Measurements from ENCODE around the gene MRPL1. TPM values are rescaled to one million over a fixed set of nuclear protein-coding genes. Genes with fewer than 3 reads are reported as not detected.

Gene MRPL1
- total and polyA plus RNA-seq, 3 donors from 2014 or later, result 11.5 to 17.9 (median 16.6) TPM

DNA sequence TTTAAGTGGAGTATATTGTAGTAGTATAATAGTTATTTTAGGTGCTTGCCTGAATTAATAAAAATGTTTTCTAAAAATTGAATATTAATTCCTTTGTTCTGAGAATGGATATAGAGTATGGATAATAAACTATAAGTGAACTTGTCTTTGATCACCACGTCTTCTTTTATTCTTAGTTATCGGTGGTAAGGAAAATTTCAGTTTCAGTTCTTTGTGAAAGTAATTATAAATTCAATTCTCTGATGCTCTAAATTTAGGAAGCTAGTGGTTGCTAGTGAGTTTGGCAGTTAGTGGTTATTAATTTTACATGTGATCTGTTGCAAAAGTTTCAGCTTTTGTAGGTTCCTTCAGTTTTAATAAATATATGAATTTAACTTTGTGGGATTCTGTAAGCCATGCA lies 30.8 kb downstream of the MRPL1 start:
- H3K9me3 ChIP-seq, result no peaks in the 10 kb centered on the region
- H3K27ac ChIP-seq, result no peak overlapping the region
- no peaks in the 10 kb centered on the region for H3K27me3 ChIP-seq
- TF ChIP-seq POLR2A (IDR thresholded peaks at IDR 0.05), result no peak
- TF ChIP-seq, protein P1, sequence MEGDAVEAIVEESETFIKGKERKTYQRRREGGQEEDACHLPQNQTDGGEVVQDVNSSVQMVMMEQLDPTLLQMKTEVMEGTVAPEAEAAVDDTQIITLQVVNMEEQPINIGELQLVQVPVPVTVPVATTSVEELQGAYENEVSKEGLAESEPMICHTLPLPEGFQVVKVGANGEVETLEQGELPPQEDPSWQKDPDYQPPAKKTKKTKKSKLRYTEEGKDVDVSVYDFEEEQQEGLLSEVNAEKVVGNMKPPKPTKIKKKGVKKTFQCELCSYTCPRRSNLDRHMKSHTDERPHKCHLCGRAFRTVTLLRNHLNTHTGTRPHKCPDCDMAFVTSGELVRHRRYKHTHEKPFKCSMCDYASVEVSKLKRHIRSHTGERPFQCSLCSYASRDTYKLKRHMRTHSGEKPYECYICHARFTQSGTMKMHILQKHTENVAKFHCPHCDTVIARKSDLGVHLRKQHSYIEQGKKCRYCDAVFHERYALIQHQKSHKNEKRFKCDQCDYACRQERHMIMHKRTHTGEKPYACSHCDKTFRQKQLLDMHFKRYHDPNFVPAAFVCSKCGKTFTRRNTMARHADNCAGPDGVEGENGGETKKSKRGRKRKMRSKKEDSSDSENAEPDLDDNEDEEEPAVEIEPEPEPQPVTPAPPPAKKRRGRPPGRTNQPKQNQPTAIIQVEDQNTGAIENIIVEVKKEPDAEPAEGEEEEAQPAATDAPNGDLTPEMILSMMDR (IDR thresholded peaks at IDR 0.05), result no peak
- WGBS, 2 donors, result 89 to 95% methylated on average over 2 of the region's 2 CpGs
- H3K4me3 ChIP-seq, result no peak overlapping the region
- DNase-seq, result no peak
- H3K36me3 ChIP-seq (ENCODE audit: low read depth, missing control alignments), result no peaks in the 10 kb centered on the region
- intact Hi-C loops (cut with DNase I; ENCODE audit: low total_unique reads), result no loop called here
- no peaks in the 10 kb centered on the region for H3K4me1 ChIP-seq

DNA sequence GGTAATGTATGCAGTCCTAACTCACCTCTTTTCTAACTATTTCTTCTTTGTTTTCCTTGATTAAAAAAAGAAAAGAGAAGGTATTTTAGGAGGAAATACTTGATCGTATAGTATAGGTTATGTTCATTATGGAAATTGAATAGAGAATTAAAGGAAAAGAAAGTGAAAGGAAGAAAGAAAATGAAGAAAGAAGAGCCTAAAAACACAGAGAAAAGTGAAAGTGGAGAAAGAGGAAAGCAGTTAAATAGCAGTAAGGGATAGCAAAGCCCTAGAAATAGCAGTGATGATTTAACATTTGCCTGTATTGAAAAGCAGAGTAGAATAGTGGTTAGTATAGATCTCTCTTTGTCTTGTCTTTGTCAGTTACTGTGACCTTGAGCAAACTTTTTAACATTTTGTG lies 37.0 kb downstream of the MRPL1 start:
- WGBS, 2 donors, result 85 to 91% methylated on average over 1 of the region's 1 CpG
- Histone ChIP-seq H3K4me1 (no peaks in the 10 kb centered on the region), H3K27me3 (no peaks in the 10 kb centered on the region), H3K4me3 (no peak overlapping the region), H3K9me3 (no peaks in the 10 kb centered on the region), H3K27ac (no peak overlapping the region), H3K36me3 (ENCODE audit: low read depth, missing control alignments) (no peaks in the 10 kb centered on the region)
- TF ChIP-seq POLR2A (IDR thresholded peaks at IDR 0.05), result no peak
- TF ChIP-seq, protein P1 (IDR thresholded peaks at IDR 0.05), result no peak
- intact Hi-C loops (cut with DNase I; ENCODE audit: low total_unique reads), result no loop called here
- DNase-seq, result no peak

GRCh38 chr4:77903186-77903585 lies 40.6 kb downstream of the MRPL1 start:
- intact Hi-C loops (cut with DNase I; ENCODE audit: low total_unique reads), result no loop called here
- no peaks in the 10 kb centered on the region for H3K9me3 ChIP-seq
- TF ChIP-seq POLR2A (IDR thresholded peaks at IDR 0.05), result no peak
- TF ChIP-seq, protein P1 (IDR thresholded peaks at IDR 0.05), result no peak
- H3K4me3 ChIP-seq, result no peak overlapping the region
- H3K4me1 ChIP-seq, result no peaks in the 10 kb centered on the region
- 88 to 90% methylated on average over 1 of the region's 1 CpG for WGBS, 2 donors
- H3K36me3 ChIP-seq (ENCODE audit: low read depth, missing control alignments), result no peaks in the 10 kb centered on the region
- no peak for DNase-seq
- no peaks in the 10 kb centered on the region for H3K27me3 ChIP-seq
- no peak overlapping the region for H3K27ac ChIP-seq

- Histone ChIP-seq H3K27ac (no peak overlapping the region), H3K36me3 (ENCODE audit: low read depth, missing control alignments) (no peaks in the 10 kb centered on the region), H3K9me3 (no peaks in the 10 kb centered on the region), H3K4me1 (no peaks in the 10 kb centered on the region), H3K27me3 (no peaks in the 10 kb centered on the region), H3K4me3 (no peak overlapping the region)
- TF ChIP-seq, protein P1 (IDR thresholded peaks at IDR 0.05), result no peak
- TF ChIP-seq POLR2A (IDR thresholded peaks at IDR 0.05), result no peak
- DNase-seq, result no peak
- intact Hi-C loops (cut with DNase I; ENCODE audit: low total_unique reads), result no loop called here
These were observed 43.1 kb downstream of the MRPL1 start for GRCh38 chr4:77905651-77906263.

- intact Hi-C loops (cut with DNase I; ENCODE audit: low total_unique reads), result no loop called here
- DNase-seq, result no peak
- Histone ChIP-seq H3K36me3 (ENCODE audit: low read depth, missing control alignments) (no peaks in the 10 kb centered on the region), H3K4me3 (no peak overlapping the region), H3K9me3 (no peaks in the 10 kb centered on the region), H3K4me1 (no peaks in the 10 kb centered on the region), H3K27me3 (no peaks in the 10 kb centered on the region), H3K27ac (no peak overlapping the region)
- TF ChIP-seq, protein P1 (IDR thresholded peaks at IDR 0.05), result no peak
- TF ChIP-seq POLR2A (IDR thresholded peaks at IDR 0.05), result no peak
These were observed 48.0 kb downstream of the MRPL1 start for GRCh38 chr4:77910676-77911075.
